Fibroblast of lung (primary cell): ENCODE results near the gene CFAP97D2. TPM values are rescaled to one million over a fixed set of nuclear protein-coding genes. Genes with fewer than 3 reads are reported as not detected.

ENCODE experiments used
- DNase-seq, 2 donors: peaks; one replicate each; pipeline versions ENCODE4 v3.0.0 to v3.0.0-alpha.2; 2010; ENCODE audit warnings: low read depth in 2 of 2
- H2AFZ ChIP-seq: 2 replicates; pipeline ENCODE4 v1.5.1; 2012; ENCODE audit warnings: low read length, control low read depth, inconsistent platforms
- H3K27ac ChIP-seq: 2 replicates; pipeline ENCODE4 v1.5.1; 2011; ENCODE audit warnings: low read length, control low read depth; ENCODE audit not compliant: insufficient read depth
- H3K27me3 ChIP-seq: 2 replicates; pipeline ENCODE4 v1.5.1; 2011; ENCODE audit warnings: mild to moderate bottlenecking, low read length; ENCODE audit not compliant: control insufficient read depth, insufficient read depth
- H3K36me3 ChIP-seq: 2 replicates; pipeline ENCODE4 v1.5.1; 2011; ENCODE audit warnings: low read length; ENCODE audit not compliant: control insufficient read depth, insufficient read depth
- H3K4me1 ChIP-seq: 2 replicates; pipeline ENCODE4 v1.5.1; 2011; ENCODE audit warnings: low read length; ENCODE audit not compliant: control insufficient read depth, insufficient read depth; ENCODE audit errors: extremely low read depth
- H3K4me2 ChIP-seq: 2 replicates; pipeline ENCODE4 v1.5.1; 2011; ENCODE audit warnings: low read length, control low read depth; ENCODE audit not compliant: insufficient read depth; ENCODE audit errors: extremely low read depth
- H3K4me3 ChIP-seq, 4 experiments: fragments of 200-600 bp in 1 of 4; sonication (generic) in 1 of 4; replicated peaks in 1 of 4; 2 replicates each; pipeline ENCODE4 v1.5.1; 2011 to 2016; ENCODE audit warnings: low read length in 4 of 4, low read depth in 3 of 4, mild to moderate bottlenecking in 3 of 4, control low read depth in 2 of 4, inconsistent platforms in 1 of 4, mixed read lengths in 1 of 4; ENCODE audit not compliant: insufficient read depth in 1 of 4; ENCODE audit errors: control extremely low read depth in 1 of 4
- H3K79me2 ChIP-seq: 2 replicates; pipeline ENCODE4 v1.5.1; 2012; ENCODE audit warnings: mild to moderate bottlenecking, low read length, inconsistent platforms; ENCODE audit not compliant: control insufficient read depth, insufficient read depth
- H3K9ac ChIP-seq: 2 replicates; pipeline ENCODE4 v1.5.1; 2011; ENCODE audit warnings: mild to moderate bottlenecking, low read length, control low read depth; ENCODE audit not compliant: insufficient read depth
- H3K9me3 ChIP-seq: 2 replicates; pipeline ENCODE4 v1.5.1; 2012; ENCODE audit warnings: low read depth, low read length; ENCODE audit not compliant: control insufficient read depth, insufficient read depth
- H4K20me1 ChIP-seq: 2 replicates; pipeline ENCODE4 v1.5.1; 2011; ENCODE audit warnings: low read length; ENCODE audit not compliant: control insufficient read depth, insufficient read depth; ENCODE audit errors: extremely low read depth
- CTCF ChIP-seq, 2 donors: IDR thresholded peaks in 1 of 2; conservative IDR thresholded peaks in 1 of 2; 1 replicate in 1 of 2; 2 replicates in 1 of 2; pipeline ENCODE4 v1.5.1; 2011 to 2012; ENCODE audit warnings: low read length in 2 of 2, control low read depth in 1 of 2, inconsistent platforms in 1 of 2, low read depth in 1 of 2, mild to moderate bottlenecking in 1 of 2
- EZH2 ChIP-seq: IDR thresholded peaks from 2 replicates; pipeline ENCODE4 v1.5.1; 2012; ENCODE audit warnings: low read length, control low read depth, mild to moderate bottlenecking; ENCODE audit errors: missing control alignments
- polyA plus RNA-seq, 2 donors: library from polyadenylated mRNA; depleted of rRNA in 1 of 2; stranded (reverse) in 1 of 2; unstranded in 1 of 2; fragments of >200 nt; gene quantifications; 2 replicates each; pipeline ENCODE4 v1.2.1, GENCODE V29; 2011 to 2012; ENCODE audit warnings: missing spikeins in 1 of 2
- total RNA-seq: library from RNA; depleted of rRNA; stranded (reverse); fragments of >200 nt; gene quantifications from 2 replicates; pipeline ENCODE4 v1.2.1, GENCODE V29; 2014

Gene CFAP97D2
- total and polyA plus RNA-seq, 2 donors (not counting 1 experiment from before 2014, with no cell fraction given) = not detected

DNA sequence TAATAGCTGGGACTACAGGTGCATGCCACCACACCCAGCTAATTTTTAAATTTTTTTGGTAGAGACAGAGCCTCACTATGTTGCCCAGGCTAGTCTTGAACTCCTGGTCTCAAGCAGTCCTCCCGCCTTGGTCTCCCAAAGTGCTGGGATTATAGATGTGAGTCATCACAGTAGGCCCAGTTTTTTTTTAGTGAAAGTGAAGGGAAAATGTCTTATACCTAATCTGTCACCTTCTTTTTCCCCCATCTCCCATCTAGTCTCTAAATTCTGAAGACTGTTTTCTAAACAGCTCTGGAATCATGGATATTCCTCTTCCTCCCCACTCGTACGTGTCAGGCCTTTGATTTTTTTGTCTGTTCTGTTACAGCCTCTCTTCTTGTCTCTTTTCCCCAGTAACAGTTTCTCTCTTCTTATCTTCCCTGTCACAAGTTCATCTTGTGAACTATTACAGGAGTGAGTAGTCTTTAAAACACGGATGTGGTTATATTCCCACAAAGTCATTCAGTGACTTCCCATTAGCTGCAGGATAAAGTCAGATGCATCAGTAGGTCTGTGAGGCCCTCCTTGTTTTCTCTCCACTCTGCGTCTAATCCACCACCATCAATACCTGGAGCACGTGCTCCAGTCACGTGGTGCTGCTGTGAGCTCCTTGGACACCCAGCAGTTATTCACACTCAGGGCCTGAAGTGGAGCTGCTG lies 58.5 kb downstream of the CFAP97D2 start:
- Histone ChIP-seq H3K27ac (no peak overlapping the region), H3K4me2 (no peak overlapping the region), H4K20me1 (no peaks in the 10 kb centered on the region), H3K36me3 (peaks cover 4% of the 10 kb centered on the region), H3K9me3 (no peaks in the 10 kb centered on the region), H3K4me3 (no peak overlapping the region), H3K4me1 (no peaks in the 10 kb centered on the region), H3K9ac (no peak overlapping the region), H2AFZ (no peak overlapping the region), H3K27me3 (no peaks in the 10 kb centered on the region), H3K79me2 (peaks cover 26% of the 10 kb centered on the region)
- TF ChIP-seq EZH2 (no peak), CTCF (conservative IDR thresholded peaks at IDR 0.05 in 1 of 2, IDR thresholded peaks at IDR 0.05 in 1 of 2; ENCODE audit: low read depth in 1 of 2, low read length in 2 of 2) (no peak)
- no peak for DNase-seq

DNA sequence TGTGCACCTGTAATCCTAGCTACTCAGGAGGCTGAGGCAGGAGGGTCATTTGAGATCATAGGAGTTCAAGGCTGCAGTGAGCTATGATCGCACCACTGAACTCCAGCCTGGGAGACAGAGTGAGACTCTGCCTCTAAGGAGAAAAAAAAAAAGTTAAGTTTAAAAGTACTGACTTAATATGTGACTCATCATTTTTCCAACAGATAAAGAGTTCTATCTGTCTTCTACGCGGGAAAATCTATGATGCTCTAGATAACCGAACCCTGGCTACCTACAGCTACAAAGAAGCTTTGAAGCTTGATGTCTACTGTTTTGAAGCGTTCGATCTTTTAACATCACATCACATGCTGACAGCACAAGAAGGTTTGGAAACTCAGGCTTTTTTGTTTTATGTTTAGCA lies 62.9 kb downstream of the CFAP97D2 start:
- H3K27ac ChIP-seq = no peak overlapping the region
- H2AFZ ChIP-seq = no peak overlapping the region
- H3K36me3 ChIP-seq = peaks cover 14% of the 10 kb centered on the region
- peak in 1 of 2 donors; percentile 15 for DNase-seq
- no peaks in the 10 kb centered on the region for H3K9me3 ChIP-seq
- no peaks in the 10 kb centered on the region for H3K4me1 ChIP-seq
- no peaks in the 10 kb centered on the region for H4K20me1 ChIP-seq
- no peak overlapping the region for H3K4me3 ChIP-seq
- TF ChIP-seq EZH2 (no peak), CTCF (conservative IDR thresholded peaks at IDR 0.05 in 1 of 2, IDR thresholded peaks at IDR 0.05 in 1 of 2; ENCODE audit: low read depth in 1 of 2, low read length in 2 of 2) (no peak)
- H3K79me2 ChIP-seq = peaks cover 6% of the 10 kb centered on the region
- no peaks in the 10 kb centered on the region for H3K27me3 ChIP-seq
- H3K9ac ChIP-seq = no peak overlapping the region
- H3K4me2 ChIP-seq = no peak overlapping the region

DNA sequence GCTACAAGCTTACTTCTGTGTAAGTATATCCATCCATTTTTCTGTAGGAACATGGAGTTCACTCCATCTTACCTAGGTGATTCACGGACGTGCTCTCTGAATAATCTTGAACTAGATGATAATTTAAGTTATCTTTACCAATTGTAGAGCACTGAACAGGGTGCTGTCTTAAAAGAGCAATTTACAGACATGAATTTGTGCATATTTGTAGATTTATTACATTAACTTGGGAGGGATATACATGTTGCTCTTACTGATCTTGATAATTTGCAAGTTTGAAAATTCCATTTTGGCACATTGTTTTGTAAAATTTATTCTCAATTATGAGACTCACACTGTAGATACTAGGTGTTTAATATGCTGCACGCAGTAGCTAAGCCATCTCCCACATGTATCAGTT lies 64.9 kb downstream of the CFAP97D2 start:
- DNase-seq = no peak
- Histone ChIP-seq H3K36me3 (peaks cover 12% of the 10 kb centered on the region), H3K9ac (no peak overlapping the region), H3K79me2 (no peaks in the 10 kb centered on the region), H3K9me3 (no peaks in the 10 kb centered on the region), H3K4me1 (no peaks in the 10 kb centered on the region), H3K27ac (no peak overlapping the region), H4K20me1 (no peaks in the 10 kb centered on the region), H3K27me3 (no peaks in the 10 kb centered on the region), H2AFZ (no peak overlapping the region), H3K4me2 (no peak overlapping the region), H3K4me3 (no peak overlapping the region)
- TF ChIP-seq CTCF (conservative IDR thresholded peaks at IDR 0.05 in 1 of 2, IDR thresholded peaks at IDR 0.05 in 1 of 2; ENCODE audit: low read depth in 1 of 2, low read length in 2 of 2) = no peak
- TF ChIP-seq EZH2 = no peak
